NCI-H2081 treated with DMSO at 0.1 percent for 48 hours (cell line): Measurements from ENCODE around the gene ZNF791.
"Not testable (repeated sequence)": the region's sequence is repeated elsewhere in the genome, so short reads cannot be mapped to it uniquely, and the experiment has no call there.

Source experiments
- DNase-seq: peaks from one replicate; lab custom pipeline; 2025; lab: John Stamatoyannopoulos, UW

ZNF791 gene

DNA sequence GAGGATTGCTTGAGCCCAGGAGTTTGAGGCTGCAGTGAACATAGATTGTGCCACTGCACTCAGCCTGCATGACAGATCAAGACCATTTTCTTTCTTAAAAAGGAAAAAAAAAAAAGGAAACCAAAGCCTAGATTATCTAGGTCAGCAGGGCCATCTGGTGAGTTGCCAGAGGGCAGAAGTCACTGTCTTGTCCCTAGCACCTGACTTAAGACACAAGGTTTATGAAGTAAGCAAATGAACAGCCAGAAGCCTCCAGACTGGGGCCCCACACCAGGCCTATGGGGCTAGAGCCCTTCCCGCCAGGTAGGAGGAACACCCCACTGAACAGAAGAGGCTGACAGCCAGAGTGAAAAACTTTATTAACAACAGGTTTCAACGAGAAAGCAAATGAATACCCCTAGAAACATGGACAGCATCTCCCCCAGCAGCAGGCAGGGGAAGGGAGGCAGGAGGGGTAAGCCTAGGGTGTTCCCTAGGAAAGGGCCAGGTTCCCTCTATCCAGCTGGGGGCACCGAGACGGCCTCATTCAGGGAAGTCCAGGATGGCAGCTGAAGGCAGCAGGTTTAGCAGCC is 57.1 kb downstream of the ZNF791 start:
- DNase-seq: no peak

DNA sequence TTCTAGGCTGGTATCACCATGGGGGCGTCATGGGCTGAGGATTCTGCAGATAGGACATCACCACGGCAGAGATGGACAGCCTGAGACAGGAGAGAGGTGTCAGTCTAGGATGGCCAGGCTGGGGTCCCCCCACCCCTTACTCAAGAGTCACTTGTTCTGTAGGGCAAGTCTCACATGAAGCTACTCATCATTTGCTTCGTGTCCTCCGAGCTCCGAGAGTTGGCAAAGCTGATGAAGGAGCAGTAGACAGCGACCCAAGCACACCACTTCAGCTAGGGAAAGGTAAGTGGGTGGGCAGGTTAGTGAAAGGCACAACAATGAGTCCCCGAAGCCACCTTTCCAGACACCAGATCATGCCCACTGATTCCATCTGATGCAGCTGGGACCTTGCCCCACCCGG is 57.6 kb downstream of the ZNF791 start:
- no peak for DNase-seq

DNA sequence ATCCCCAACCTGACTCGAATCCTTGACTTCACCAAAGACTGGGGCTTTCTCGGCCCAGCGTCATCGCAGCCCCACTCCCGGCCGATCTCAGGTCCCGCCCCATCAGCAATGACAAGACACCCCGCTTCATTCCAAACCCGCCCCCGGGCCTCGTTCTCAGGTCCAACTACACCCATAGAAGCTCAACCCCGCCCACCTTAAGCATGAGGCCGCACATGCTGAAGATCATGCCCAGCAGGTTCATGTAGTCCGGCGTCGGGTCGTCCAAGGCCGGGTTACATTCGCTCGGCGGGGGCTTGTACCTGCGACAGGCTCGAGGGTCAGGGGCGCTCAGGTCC is 58.2 kb downstream of the ZNF791 start:
- DNase-seq: no peak

DNA sequence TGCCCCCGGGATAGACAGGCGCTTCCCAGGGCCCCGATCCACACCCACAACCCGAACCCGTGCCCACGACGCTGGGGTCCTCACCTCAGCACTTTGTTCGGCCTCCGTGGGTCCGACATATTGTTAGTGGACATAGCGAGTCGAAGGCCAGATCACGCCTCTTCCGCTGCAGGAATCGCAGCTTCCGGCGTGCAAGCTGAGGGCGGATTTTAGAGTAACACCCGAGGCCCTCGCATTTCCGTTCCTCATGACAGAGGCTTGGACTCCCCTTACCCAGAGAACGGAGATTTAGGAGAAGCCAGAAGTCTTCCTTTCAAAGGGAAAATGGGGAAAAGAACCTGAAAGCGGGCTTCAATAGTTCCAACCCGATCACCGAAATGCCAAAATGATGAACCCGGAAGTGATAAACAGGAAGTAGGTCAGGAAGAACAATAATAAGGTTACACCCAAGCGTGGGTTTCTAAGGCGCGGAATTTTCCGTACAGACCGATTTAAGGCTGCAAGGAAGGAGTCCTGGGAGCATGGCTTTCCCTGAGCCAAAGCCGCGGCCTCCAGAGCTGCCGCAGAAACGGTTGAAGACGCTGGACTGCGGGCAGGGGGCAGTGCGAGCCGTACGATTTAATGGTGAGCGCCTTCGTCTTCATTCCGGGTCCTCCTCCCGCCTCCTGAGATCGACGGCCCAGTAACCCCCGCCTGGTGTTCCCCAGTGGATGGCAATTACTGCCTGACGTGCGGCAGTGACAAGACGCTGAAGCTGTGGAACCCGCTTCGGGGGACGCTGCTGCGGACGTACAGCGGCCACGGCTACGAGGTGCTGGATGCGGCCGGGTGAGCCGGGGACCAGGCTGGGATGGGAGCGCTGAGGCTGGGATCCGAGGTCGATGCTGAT is 58.8 kb downstream of the ZNF791 start:
- peak; percentile 16 for DNase-seq

DNA sequence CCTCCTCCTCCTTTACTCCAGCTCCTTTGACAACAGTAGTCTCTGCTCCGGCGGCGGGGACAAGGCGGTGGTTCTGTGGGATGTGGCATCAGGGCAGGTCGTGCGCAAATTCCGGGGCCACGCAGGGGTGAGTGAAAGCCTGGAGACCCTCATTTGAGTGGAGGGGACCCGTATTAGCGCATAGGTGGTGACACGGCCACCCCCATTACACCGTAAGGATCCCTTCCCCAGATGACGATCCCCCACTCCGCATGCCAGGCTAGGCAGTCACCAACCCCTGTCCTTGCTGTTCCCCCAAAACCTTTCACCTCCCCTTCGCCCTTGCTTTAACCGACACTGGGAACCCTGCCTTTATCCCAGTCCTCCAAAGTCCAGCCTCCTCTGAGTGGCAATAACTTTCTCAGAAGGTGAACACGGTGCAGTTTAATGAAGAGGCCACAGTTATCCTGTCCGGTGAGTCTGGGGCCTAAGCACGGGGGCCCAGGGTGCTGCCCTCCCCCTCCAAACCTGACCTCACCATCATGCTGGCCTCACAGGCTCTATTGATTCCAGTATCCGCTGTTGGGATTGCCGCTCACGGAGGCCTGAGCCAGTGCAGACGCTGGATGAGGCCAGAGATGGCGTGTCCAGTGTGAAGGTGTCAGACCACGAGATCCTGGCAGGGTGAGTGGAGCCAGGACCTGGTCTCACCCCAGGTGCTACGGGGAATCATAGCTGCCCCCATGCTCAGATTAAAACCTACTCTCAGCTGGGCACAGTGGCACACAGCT is 59.6 kb downstream of the ZNF791 start:
- DNase-seq: no peak

DNA sequence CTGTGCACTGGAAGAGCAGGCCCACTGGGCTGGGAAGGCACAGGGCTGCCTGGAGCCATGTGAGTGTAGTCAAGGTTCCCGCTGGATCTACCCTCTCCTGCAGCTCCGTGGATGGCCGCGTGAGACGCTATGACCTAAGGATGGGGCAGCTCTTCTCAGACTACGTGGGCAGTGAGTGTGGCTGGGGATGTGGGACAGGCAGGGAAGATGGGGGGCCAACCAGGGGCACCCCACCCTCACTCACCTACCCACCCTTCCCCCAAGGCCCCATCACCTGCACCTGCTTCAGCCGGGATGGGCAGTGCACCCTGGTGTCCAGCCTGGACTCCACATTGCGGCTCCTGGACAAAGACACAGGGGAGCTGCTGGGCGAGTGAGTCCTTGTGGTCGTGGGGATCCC is 62.0 kb downstream of the ZNF791 start:
- no peak for DNase-seq

DNA sequence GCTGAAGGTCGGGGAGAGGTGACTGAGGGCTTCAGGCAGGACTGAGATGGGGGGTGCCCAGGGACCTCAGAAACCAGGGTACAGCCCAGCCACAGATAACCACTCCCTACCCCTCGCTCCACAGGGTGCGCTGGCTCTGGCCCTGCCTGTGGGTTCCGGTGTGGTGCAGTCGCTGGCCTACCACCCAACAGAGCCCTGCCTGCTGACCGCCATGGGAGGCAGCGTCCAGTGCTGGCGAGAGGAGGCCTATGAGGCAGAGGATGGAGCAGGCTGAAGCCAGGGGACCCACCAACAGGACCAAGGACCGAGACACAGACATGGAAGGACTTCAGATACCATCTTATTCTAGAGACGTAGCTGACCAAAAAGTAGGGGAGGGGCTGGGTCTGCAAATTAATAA is 64.7 kb downstream of the ZNF791 start:
- no peak for DNase-seq

DNA sequence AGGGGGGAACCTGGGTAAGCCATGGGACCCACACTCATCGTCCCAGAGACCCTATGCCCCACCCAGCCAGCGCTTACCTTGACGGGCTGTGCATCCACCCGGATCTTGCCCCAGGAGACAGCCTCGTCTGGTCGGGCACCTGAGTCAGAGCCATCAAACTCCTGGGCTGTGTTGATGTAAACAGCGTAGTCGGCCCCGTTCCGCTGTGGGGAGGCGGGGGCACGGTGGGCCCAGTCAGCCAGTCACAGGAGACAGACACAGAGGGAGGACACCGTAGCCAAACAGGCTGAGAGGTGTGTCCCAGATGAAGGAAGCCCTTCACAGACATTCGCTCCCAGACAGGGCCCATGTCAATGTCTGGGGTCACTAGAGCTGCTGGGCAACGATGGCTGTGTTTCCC is 65.2 kb downstream of the ZNF791 start:
- no peak for DNase-seq

DNA sequence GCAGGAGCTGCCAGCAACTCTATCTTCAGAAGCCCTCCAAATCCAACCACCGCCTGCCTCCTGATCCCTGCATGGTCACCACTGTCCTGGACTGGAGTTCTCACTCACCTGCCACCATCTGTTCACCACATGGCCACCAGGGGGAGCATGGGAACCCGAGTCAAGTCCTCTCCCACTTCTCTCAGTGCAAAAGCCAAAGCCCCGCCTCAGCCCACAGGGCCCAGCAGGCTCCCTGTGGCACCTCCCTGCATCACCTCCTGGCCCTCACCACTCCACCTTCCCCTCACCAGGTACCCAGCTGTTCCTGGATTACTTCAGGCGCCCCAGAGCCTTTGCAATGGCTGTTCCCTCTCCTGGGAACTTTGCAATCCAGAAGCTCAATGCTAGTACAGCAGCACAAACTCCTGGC is 65.7 kb downstream of the ZNF791 start:
- peak; percentile 0 for DNase-seq

DNA sequence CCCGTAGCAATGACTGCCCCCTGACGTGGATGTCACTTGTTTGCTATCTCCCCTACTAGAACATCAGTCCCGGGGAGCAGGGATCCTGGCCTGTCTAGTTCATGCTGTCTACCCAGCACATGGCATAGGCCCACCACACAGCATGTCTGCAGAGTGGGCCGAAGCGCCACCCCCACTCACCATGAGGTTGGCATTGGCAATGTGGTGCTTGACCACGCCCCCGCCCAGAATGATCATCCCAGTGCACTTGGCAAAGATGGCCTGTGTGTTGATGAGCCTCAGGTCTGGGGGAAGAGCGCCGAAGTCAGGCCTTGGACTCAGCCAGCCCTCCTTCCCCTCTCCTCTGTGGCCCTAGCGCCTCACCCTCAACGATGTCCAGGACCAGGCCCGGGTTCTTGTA is 66.2 kb downstream of the ZNF791 start:
- DNase-seq: no peak

DNA sequence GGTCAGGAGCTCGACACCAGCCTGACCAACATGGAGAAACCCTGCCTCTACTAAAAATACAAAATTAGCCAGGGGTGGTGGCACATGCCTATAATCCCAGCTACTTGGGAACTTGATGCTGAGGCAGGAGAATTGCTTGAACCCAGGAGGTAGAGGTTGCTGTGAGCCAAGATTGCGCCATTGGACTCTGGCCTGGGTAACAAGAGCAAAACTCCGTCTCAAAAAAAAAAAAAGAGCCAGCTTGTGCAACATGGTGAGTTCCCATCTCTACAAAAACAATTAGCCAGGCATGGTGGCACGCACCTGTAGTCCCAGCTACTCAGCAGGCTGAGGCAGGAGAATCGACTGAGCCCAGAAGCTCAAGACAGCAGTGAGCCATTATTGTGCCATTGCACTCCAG is 67.3 kb downstream of the ZNF791 start:
- not testable (repeated sequence) for DNase-seq

DNA sequence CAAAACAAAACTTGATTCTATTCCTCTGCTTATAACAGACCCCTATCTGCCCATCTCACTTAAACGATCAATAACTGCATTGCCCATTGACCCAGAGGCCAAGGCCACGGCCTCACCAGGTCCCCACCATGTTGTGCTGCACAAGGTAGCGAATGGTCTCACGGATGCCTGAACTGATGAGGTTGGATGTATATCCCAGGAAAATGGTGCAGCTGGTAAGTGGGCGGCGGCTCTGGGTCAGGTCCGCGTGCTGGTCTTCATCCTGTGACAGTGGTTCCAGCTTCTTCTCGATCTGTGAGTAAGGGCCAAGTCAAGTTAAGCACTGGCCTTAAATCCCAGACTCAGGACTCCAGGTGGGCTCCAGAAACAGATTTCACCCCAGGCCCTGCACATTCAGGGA is 69.3 kb downstream of the ZNF791 start:
- no peak for DNase-seq

DNA sequence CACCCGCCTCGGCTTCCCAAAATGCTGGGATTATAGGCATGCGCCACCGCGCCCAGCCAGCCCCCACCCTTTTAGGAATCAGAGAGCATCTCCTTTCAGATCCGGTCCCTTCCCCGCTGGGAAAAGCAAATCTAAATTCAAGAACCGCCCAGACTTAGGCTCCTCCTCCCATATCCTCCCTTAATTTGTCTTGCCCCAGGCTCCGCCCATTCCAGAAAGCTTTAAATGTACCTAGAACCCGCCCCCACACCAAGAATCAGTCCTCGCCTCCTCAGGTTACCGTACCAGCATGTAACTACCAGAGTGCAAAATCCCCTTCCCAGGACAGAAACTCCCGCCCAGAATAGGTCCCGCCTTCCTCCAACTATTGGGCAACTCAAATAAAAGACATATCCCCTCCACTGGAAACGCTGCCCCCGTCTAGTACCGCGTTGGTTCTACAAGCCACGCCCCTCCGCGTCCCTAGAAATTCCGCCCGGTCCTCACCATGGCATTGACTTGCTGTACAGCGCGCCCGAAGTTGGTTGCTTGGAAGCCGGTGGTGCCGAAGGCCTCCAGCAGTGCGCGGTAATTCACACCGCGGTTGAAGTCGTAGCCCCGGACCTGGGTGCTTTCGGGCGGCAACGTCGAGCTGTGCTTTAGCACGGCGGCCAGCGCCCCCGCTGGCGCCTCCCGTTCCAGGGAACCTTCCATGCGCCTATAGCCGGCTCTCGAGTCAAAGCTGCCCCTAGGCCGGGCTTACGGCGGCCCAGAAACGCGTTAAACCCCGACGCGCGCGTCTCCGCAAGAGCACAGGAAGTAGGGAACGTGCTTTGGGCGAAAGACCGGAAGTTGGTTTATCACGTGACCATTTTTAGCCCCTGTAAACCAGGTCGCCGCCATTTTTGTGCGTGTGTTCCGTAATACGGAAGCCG is 70.6 kb downstream of the ZNF791 start, which contains the start of gene DHPS:
Gene DHPS, minus strand, starts transcription at position 807 of the 914 bp plus-strand sequence. Its CDS starts 114 bp downstream, at position 693.
- peak; percentile 89 for DNase-seq
